Temporal lobe (tissue), 2 donors: ENCODE data around the gene KCNT2. TPM values are rescaled to one million over a fixed set of nuclear protein-coding genes. Genes with fewer than 3 reads are reported as not detected.

Source experiments
- small RNA-seq: library from RNA; depleted of rRNA; stranded (forward); fragments of <200 nt; gene quantifications from one replicate; pipeline ENCODE3, GENCODE V24; 2014; ENCODE audit warnings: low replicate concordance
- total RNA-seq: library from RNA; depleted of rRNA; stranded (reverse); fragments of >200 nt; gene quantifications from one replicate; pipeline ENCODE4 v1.2.3, GENCODE V29; 2014

Gene KCNT2
- total RNA-seq, 1 donor from 2014 or later = 26.6 TPM

Small RNAs within 50 kb of the gene (small RNA-seq; reads per million reads assigned to genes)
- 0.19 reads per million for gene MIR4735

Other genes with a start within 250 kb of the KCNT2 start
- 16.0 TPM for gene CFH, start 43.6 kb upstream of the KCNT2 start, total RNA-seq
- gene CFHR3, start 166.4 kb upstream of the KCNT2 start, total RNA-seq = not detected
- gene CFHR1, start 211.3 kb upstream of the KCNT2 start, total RNA-seq = 0.25 TPM